Measurements from ENCODE around the gene NRCAM. TPM values are rescaled to one million over a fixed set of nuclear protein-coding genes. Genes with fewer than 3 reads are reported as not detected.
"Not testable (repeated sequence)": the region's sequence is repeated elsewhere in the genome, so short reads cannot be mapped to it uniquely, and the experiment has no call there.

Gene NRCAM
- polyA plus RNA-seq, 3 donors from 2014 or later = not detected

DNA sequence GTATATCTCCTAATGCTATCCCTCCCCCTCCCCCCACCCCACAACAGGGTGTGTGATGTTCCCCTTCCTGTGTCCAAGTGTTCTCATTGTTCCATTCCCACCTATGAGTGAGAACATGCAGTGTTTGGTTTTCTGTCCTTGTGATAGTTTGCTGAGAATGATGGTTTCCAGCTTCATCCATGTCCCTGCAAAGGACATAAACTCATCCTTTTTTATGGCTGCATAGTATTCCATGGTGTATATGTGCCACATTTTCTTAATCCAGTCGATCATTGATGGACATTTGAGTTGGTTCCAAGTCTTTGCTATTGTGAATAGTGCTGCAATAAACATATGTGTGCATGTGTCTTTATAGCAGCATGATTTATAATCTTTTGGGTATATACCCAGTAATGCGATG is 68.5 kb downstream of the NRCAM start:
- not testable (repeated sequence) for H3K9me3 Mint-ChIP-seq; DNase-seq; H3K36me3 Mint-ChIP-seq; H3K27me3 Mint-ChIP-seq (ENCODE audit: low read depth in 3 of 3); H3K4me3 Mint-ChIP-seq; H3K27ac Mint-ChIP-seq; H3K4me1 Mint-ChIP-seq

DNA sequence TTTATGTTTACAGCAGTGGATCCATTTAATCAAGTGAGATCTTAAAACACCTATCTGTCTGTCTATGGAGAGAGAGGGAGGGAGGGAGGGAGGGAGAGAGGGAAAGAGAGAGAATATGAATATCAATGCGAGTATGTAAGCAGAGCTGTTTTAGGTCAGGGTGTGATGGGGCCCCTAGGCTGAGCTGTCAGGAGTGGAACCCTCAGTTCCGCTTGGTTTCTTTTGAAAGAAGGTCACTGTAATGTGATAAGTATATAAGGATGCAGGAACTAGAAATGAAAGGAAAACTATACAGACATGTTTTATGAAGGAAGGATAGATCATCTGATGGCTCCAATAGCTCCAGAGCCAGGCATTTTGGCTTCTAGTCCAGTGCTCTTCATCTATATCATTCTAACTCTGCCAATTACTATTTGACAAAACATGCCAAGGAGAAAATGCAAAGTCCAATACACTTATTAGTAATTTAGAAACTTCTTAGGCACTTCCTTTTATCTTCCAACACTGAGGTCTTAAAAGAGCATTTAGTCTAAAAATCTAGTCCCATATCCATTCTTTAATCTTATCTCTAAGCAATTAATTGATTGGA is 70.3 kb downstream of the NRCAM start:
- Mint-ChIP-seq H3K36me3 (no peaks in the 10 kb centered on the region), H3K27me3 (ENCODE audit: low read depth in 3 of 3) (no peaks in the 10 kb centered on the region), H3K27ac (no peak overlapping the region), H3K9me3 (peaks cover 0 to 11% (median 0%) of the 10 kb centered on the region in 6 donors), H3K4me3 (no peak overlapping the region), H3K4me1 (no peaks in the 10 kb centered on the region)
- DNase-seq = no peak

DNA sequence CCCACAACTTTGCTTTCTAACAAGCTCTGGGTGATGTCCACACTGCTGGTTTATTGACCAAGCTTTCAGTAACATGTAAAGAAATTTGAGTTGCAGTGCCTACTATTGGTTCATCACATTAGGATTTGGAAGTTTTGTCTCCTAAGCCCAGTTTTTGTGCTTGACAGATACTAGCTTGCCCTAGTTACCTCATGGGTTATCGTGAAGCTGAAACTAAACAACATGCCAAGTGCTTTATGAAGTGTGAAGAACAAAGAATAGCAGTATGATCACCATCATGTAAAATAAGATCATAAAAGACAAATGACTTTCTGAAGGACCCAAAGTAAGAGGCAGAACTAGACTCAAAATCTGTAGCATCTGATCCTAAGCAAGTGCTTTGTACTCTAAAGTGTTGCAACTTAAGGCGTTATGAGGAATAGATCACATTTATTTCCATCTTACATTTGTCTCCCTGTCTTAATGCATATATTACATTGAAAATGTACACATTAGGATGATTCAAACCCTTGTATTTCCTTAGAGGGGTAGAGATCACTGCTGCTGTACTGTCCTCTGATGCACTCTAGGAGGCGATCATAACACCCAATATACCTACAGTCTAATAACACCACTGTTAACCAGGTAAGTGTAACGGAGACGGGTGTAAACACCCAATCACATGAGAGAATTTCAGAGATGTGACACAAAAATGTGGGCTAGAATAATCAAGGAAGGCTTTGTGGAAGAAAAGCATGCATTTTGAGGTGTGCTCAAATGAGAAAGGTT is 71.3 kb downstream of the NRCAM start:
- Mint-ChIP-seq H3K36me3 (no peaks in the 10 kb centered on the region), H3K27ac (no peak overlapping the region), H3K4me1 (no peaks in the 10 kb centered on the region), H3K27me3 (ENCODE audit: low read depth in 3 of 3) (peaks cover 0 to 2% (median 0%) of the 10 kb centered on the region in 3 donors), H3K4me3 (no peak overlapping the region), H3K9me3 (peaks cover 0 to 8% (median 0%) of the 10 kb centered on the region in 6 donors)
- no peak for DNase-seq

DNA sequence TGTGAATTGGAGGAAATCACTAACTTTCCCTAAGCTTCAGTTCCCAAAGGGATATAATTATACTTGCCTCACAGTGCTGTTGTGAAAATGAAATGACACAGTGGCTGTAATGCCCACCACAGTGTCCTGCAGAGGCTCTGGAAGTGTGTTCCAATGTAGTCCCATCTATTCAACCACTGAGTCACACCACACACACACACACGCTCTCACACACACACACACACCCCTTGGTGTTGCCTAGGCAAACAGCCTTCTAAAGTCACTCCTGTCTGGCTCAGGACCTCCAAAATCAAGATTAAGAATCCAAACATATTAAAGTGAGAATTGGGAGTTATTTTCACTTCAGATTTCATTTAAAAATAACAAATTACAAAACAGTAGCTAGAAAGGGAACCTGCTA is 73.3 kb downstream of the NRCAM start:
- H3K9me3 Mint-ChIP-seq = peaks cover 0 to 15% (median 0%) of the 10 kb centered on the region in 6 donors
- H3K36me3 Mint-ChIP-seq = no peaks in the 10 kb centered on the region
- no peak overlapping the region for H3K4me3 Mint-ChIP-seq
- H3K27me3 Mint-ChIP-seq (ENCODE audit: low read depth in 3 of 3) = peaks cover 0 to 3% (median 2%) of the 10 kb centered on the region in 3 donors
- DNase-seq = no peak
- H3K4me1 Mint-ChIP-seq = no peaks in the 10 kb centered on the region
- H3K27ac Mint-ChIP-seq = no peak overlapping the region

DNA sequence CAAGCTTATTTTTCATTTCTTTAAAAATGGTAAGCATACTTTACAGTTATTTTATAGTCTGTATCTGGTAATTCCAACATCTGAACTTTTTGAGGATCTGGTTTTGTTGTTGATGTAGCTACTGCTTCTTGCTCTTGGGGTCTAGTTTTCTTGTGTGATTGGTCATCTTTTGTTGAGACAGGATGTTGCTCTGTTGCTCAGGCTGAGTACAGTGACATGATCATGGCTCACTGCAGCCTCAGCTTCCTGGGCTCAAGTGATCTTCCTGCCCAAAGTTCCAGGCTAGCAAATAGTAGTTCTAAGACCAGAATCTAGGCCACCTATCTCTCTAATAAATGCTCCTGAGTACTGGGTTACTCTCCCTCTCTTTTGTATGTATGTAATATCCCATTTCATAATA is 75.7 kb downstream of the NRCAM start:
- Mint-ChIP-seq H3K36me3 (no peaks in the 10 kb centered on the region), H3K4me1 (no peaks in the 10 kb centered on the region), H3K27ac (no peak overlapping the region), H3K9me3 (peaks cover 0 to 16% (median 0%) of the 10 kb centered on the region in 6 donors), H3K27me3 (ENCODE audit: low read depth in 3 of 3) (peaks cover 2 to 3% (median 3%) of the 10 kb centered on the region in 3 donors), H3K4me3 (no peak overlapping the region)
- no peak for DNase-seq

DNA sequence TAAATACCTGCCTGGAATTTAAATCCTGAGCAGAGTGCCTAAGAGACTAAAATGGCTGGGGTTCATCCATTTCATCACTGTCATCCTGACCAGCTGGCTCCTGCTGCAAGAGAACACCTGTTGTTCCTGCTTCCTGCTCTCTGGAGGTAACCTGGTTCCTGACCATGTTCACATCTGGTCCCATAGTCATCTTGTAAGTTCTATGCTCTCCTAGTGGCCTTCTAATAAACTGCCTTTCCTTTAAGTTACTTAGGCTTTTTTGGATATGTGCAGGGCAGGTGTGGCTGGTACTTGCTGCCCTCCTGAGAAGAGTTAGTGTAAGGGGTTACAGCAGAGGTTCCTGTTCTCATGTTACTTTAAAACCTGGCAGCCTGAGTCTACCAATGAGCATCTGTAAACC is 80.0 kb downstream of the NRCAM start:
- Mint-ChIP-seq H3K36me3 (no peaks in the 10 kb centered on the region), H3K4me1 (no peaks in the 10 kb centered on the region), H3K27me3 (ENCODE audit: low read depth in 3 of 3) (peaks cover 3 to 6% (median 3%) of the 10 kb centered on the region in 3 donors), H3K9me3 (peaks cover 0 to 15% (median 0%) of the 10 kb centered on the region in 6 donors), H3K27ac (no peak overlapping the region), H3K4me3 (no peak overlapping the region)
- DNase-seq = no peak

DNA sequence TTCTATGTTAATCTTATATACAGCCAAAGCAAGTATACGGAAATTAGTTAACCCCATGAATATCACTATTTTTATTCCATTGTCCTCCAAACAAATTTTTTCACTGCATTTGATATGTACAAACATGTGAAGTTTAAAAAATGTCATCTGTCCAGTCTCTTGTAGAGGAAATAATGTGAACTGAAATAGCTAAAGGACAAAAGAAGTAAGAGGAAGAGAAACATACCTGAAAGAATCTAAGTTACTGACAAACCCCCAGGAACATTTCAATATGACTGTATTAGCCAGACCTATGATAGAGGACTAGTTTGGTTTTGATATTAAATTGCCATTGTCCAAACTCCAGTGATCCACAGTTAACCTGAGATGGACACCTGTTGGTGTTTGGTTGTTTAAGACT is 80.6 kb downstream of the NRCAM start:
- Mint-ChIP-seq H3K4me1 (no peaks in the 10 kb centered on the region), H3K9me3 (peaks cover 0 to 17% (median under 1%) of the 10 kb centered on the region in 6 donors), H3K27me3 (ENCODE audit: low read depth in 3 of 3) (peaks cover 3 to 6% (median 6%) of the 10 kb centered on the region in 3 donors), H3K36me3 (no peaks in the 10 kb centered on the region), H3K4me3 (no peak overlapping the region), H3K27ac (no peak overlapping the region)
- no peak for DNase-seq

DNA sequence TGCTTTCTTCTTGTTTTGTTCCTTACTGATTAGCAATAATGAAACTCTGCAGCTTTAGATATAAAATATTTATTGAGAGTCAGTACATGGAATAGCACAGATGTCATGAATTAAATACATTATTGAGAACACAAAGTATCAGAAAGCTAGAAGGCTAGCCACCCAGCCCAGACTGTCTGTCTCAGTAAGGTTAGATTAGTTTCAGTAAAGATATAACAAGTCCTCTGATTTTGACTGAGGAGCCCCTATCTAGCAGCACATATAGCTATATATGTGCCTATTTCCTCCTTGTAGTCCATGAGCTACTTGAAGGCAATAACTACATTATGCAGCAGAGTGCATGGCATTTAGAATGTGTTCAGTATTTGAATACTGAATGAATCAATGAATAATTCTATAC is 81.3 kb downstream of the NRCAM start:
- DNase-seq = no peak
- Mint-ChIP-seq H3K36me3 (no peaks in the 10 kb centered on the region), H3K4me3 (no peak overlapping the region), H3K4me1 (no peaks in the 10 kb centered on the region), H3K27me3 (ENCODE audit: low read depth in 3 of 3) (peaks cover 3 to 6% (median 4%) of the 10 kb centered on the region in 3 donors), H3K9me3 (peaks cover 0 to 17% (median 1%) of the 10 kb centered on the region in 6 donors), H3K27ac (no peak overlapping the region)

DNA sequence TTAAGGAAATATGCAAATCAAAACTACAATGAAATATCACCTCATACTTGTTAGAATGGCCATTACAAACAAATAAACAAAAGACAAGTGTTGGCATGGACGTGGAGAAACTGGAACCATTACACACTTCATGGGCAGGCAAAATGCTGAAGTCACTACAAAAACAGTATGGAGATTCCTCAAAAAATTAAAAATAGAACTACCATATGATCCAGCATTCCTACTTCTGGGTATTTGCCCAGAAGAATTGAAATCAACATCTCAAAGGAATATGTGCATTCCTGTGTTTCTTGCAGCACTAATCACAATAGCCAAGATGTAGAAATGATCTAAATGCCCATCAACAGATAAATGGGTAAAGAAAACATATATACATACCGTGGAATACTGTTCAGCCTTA is 83.6 kb downstream of the NRCAM start:
- DNase-seq = no peak
- no peaks in the 10 kb centered on the region for H3K36me3 Mint-ChIP-seq
- peaks cover 4 to 6% (median 5%) of the 10 kb centered on the region in 3 donors for H3K27me3 Mint-ChIP-seq (ENCODE audit: low read depth in 3 of 3)
- H3K27ac Mint-ChIP-seq = no peak overlapping the region
- peaks cover 0 to 11% (median 1%) of the 10 kb centered on the region in 6 donors for H3K9me3 Mint-ChIP-seq
- H3K4me1 Mint-ChIP-seq = no peaks in the 10 kb centered on the region
- H3K4me3 Mint-ChIP-seq = no peak overlapping the region

DNA sequence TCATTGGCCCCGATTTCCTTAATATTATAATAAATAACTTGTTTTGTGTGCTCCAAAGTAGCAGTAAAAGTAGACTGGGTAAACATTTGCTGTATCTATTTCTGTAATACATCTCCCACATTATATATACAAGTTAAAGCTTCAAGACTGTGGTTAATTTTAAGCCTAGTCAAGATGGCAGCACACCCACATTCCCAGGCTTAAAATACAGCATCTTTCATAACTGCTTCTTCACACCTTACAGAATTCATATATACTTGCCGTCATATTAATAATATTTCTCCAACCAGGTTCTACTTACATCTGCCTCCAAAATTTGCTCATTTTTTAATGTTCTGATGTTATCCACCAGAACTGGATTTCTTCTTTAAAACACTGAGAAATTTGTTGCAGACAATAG is 85.6 kb downstream of the NRCAM start:
- no peak for DNase-seq
- H3K4me3 Mint-ChIP-seq = no peak overlapping the region
- H3K36me3 Mint-ChIP-seq = no peaks in the 10 kb centered on the region
- H3K9me3 Mint-ChIP-seq = peaks cover 0 to 8% (median 1%) of the 10 kb centered on the region in 6 donors
- H3K27ac Mint-ChIP-seq = no peak overlapping the region
- peaks cover 2 to 6% (median 4%) of the 10 kb centered on the region in 3 donors for H3K27me3 Mint-ChIP-seq (ENCODE audit: low read depth in 3 of 3)
- no peaks in the 10 kb centered on the region for H3K4me1 Mint-ChIP-seq

DNA sequence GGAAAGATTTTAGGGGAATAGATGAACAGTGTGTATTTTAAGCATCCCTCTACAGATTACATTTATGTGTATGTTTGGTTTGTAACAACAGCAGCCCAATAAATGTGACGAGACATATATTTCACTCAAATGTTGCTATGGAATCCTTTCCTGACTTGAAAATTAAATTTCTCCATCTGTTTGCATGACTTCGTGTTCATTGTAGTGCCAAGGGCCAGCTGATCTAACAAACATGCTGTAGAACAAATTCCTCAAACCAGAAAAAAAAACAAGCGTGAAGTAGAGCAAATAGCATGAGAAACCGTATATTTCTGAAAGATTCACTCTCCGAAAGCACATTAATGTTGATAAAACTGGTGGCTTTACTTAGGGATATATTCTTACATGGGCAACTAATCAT is 87.8 kb downstream of the NRCAM start:
- DNase-seq = no peak
- Mint-ChIP-seq H3K4me3 (no peak overlapping the region), H3K9me3 (peaks cover 0 to 5% (median 1%) of the 10 kb centered on the region in 6 donors), H3K36me3 (no peaks in the 10 kb centered on the region), H3K27ac (no peak overlapping the region), H3K27me3 (ENCODE audit: low read depth in 3 of 3) (peaks cover 2 to 6% (median 4%) of the 10 kb centered on the region in 3 donors), H3K4me1 (no peaks in the 10 kb centered on the region)

DNA sequence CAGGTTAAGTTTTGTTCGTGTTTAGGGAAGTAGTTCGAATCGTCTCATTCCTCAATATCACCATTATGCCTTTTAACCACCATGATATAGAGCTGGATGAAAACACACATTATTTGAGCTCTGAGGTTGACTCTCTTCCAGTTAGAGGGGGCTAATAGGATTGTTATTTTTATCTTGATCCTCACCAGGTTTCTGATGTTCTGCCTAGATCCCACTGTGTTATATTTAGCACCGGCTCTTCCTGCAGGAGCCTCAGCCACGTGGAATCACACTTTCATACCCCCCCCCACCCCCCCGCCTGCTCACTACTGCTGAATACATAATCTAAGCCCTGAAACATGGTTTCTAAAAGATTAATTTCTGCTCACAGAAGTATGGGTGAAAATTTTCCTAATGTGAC is 88.3 kb downstream of the NRCAM start:
- Mint-ChIP-seq H3K9me3 (peaks cover 0 to 5% (median 1%) of the 10 kb centered on the region in 6 donors), H3K36me3 (no peaks in the 10 kb centered on the region), H3K27me3 (ENCODE audit: low read depth in 3 of 3) (peaks cover 2 to 6% (median 4%) of the 10 kb centered on the region in 3 donors), H3K4me1 (no peaks in the 10 kb centered on the region), H3K4me3 (no peak overlapping the region), H3K27ac (no peak overlapping the region)
- no peak for DNase-seq

DNA sequence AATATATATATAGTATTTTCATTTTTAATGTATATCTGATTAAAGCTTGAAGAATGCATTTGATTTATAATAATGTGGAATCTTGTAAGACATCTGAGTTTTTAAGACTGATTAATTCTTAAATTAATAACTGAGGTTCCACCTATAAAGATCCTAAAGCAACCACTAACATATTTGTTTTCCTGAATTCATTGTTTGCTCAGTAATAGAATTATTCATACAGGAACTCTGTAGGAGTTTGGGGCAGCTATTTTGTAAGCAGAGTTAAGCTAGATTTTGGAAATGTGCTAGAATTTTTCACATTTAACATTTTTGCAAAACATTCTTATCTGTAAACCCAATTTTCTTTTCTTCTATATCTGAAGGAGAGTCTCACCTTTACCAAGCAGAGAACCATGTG is 88.9 kb downstream of the NRCAM start:
- Mint-ChIP-seq H3K9me3 (peaks cover 0 to 5% (median 1%) of the 10 kb centered on the region in 6 donors), H3K4me1 (no peaks in the 10 kb centered on the region), H3K27me3 (ENCODE audit: low read depth in 3 of 3) (peaks cover 2 to 6% (median 4%) of the 10 kb centered on the region in 3 donors), H3K36me3 (no peaks in the 10 kb centered on the region), H3K27ac (no peak overlapping the region), H3K4me3 (no peak overlapping the region)
- no peak for DNase-seq

DNA sequence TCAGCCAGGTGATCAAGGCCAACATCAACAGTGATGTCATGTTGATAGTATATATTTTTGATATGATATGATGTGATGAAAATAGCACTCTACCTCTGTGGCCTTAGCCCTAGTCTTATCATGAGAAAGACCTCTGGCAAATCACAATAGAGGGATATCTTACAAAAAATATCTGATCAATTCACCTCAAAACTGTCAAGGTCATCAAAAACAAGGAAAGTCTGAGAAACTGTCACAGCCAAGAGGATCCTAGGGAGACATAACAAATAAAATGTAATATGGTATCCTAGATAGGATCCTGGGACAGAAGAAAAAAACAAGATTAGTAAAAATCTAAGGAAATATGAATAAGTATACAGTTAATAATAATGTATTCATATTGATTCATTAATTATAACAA is 92.6 kb downstream of the NRCAM start:
- DNase-seq = no peak
- H3K4me3 Mint-ChIP-seq = no peak overlapping the region
- peaks cover 0 to 5% (median 3%) of the 10 kb centered on the region in 3 donors for H3K27me3 Mint-ChIP-seq (ENCODE audit: low read depth in 3 of 3)
- peaks cover 0 to 6% (median 4%) of the 10 kb centered on the region in 6 donors for H3K9me3 Mint-ChIP-seq
- H3K27ac Mint-ChIP-seq = no peak overlapping the region
- no peaks in the 10 kb centered on the region for H3K4me1 Mint-ChIP-seq
- no peaks in the 10 kb centered on the region for H3K36me3 Mint-ChIP-seq
